ENCODE data around the gene PKD1. TPM values are rescaled to one million over a fixed set of nuclear protein-coding genes. Genes with fewer than 3 reads are reported as not detected.
A peak's percentile ranks its signal among the peaks of the same experiment; 100 is the strongest.

The PKD1 gene
- total RNA-seq, 1 donor = 180 TPM

GRCh38 chr16:2092866-2093265, 42.8 kb downstream of the PKD1 start:
- Histone ChIP-seq H3K4me3 (ENCODE audit: insufficient read depth, low read length) (no peak overlapping the region), H3K36me3 (ENCODE audit: insufficient read depth, low read length) (peaks cover 72% of the 10 kb centered on the region)
- no peak for TF ChIP-seq CTCF (IDR thresholded peaks at IDR 0.05; ENCODE audit: extremely low read depth, low read depth, low read length)

GRCh38 chr16:2092256-2092620, 43.5 kb downstream of the PKD1 start:
- H3K79me2 ChIP-seq (ENCODE audit: insufficient read depth, low read length) = peaks cover 2% of the 10 kb centered on the region
- H3K4me3 ChIP-seq (ENCODE audit: insufficient read depth, low read length) = no peak overlapping the region
- H3K36me3 ChIP-seq (ENCODE audit: insufficient read depth, low read length) = peaks cover 76% of the 10 kb centered on the region
- no peak for TF ChIP-seq CTCF (IDR thresholded peaks at IDR 0.05; ENCODE audit: extremely low read depth, low read depth, low read length)
- DNase-seq (ENCODE audit: insufficient read length, low spot score, missing footprints) = no peak
- no peak overlapping the region for H2AFZ ChIP-seq (ENCODE audit: low read length)
- peaks cover 7% of the 10 kb centered on the region for H3K4me1 ChIP-seq (ENCODE audit: insufficient read depth, low read length)
- no peak overlapping the region for H3K4me2 ChIP-seq (ENCODE audit: insufficient read depth, low read length)
- H3K27ac ChIP-seq (ENCODE audit: low read depth, low read length) = no peak overlapping the region
- no peaks in the 10 kb centered on the region for H3K9me3 ChIP-seq (ENCODE audit: low read depth, low read length)
- H4K20me1 ChIP-seq (ENCODE audit: insufficient read depth, low read length) = peaks cover 47% of the 10 kb centered on the region
- no peaks in the 10 kb centered on the region for H3K27me3 ChIP-seq (ENCODE audit: insufficient read depth, low read length)

More at GRCh38 chr16:2092866-2093265, 42.8 kb downstream of the PKD1 start:
- Histone ChIP-seq H3K79me2 (ENCODE audit: insufficient read depth, low read length) (peaks cover 2% of the 10 kb centered on the region), H4K20me1 (ENCODE audit: insufficient read depth, low read length) (peaks cover 44% of the 10 kb centered on the region), H2AFZ (ENCODE audit: low read length) (no peak overlapping the region), H3K27ac (ENCODE audit: low read depth, low read length) (no peak overlapping the region), H3K4me1 (ENCODE audit: insufficient read depth, low read length) (peaks cover 7% of the 10 kb centered on the region), H3K4me2 (ENCODE audit: insufficient read depth, low read length) (no peak overlapping the region), H3K9me3 (ENCODE audit: low read depth, low read length) (no peaks in the 10 kb centered on the region), H3K27me3 (ENCODE audit: insufficient read depth, low read length) (no peaks in the 10 kb centered on the region)
- DNase-seq (ENCODE audit: insufficient read length, low spot score, missing footprints) = no peak

GRCh38 chr16:2091547-2092255, 44.0 kb downstream of the PKD1 start:
- TF ChIP-seq CTCF (IDR thresholded peaks at IDR 0.05; ENCODE audit: extremely low read depth, low read depth, low read length) = no peak
- Histone ChIP-seq H3K27ac (ENCODE audit: low read depth, low read length) (no peak overlapping the region), H3K79me2 (ENCODE audit: insufficient read depth, low read length) (peaks cover 2% of the 10 kb centered on the region), H3K4me1 (ENCODE audit: insufficient read depth, low read length) (peaks cover 7% of the 10 kb centered on the region), H4K20me1 (ENCODE audit: insufficient read depth, low read length) (peaks cover 47% of the 10 kb centered on the region), H3K4me3 (ENCODE audit: insufficient read depth, low read length) (no peak overlapping the region), H3K4me2 (ENCODE audit: insufficient read depth, low read length) (no peak overlapping the region), H2AFZ (ENCODE audit: low read length) (no peak overlapping the region), H3K36me3 (ENCODE audit: insufficient read depth, low read length) (peaks cover 81% of the 10 kb centered on the region), H3K27me3 (ENCODE audit: insufficient read depth, low read length) (no peaks in the 10 kb centered on the region), H3K9me3 (ENCODE audit: low read depth, low read length) (no peaks in the 10 kb centered on the region)
- no peak for DNase-seq (ENCODE audit: insufficient read length, low spot score, missing footprints)

DNA sequence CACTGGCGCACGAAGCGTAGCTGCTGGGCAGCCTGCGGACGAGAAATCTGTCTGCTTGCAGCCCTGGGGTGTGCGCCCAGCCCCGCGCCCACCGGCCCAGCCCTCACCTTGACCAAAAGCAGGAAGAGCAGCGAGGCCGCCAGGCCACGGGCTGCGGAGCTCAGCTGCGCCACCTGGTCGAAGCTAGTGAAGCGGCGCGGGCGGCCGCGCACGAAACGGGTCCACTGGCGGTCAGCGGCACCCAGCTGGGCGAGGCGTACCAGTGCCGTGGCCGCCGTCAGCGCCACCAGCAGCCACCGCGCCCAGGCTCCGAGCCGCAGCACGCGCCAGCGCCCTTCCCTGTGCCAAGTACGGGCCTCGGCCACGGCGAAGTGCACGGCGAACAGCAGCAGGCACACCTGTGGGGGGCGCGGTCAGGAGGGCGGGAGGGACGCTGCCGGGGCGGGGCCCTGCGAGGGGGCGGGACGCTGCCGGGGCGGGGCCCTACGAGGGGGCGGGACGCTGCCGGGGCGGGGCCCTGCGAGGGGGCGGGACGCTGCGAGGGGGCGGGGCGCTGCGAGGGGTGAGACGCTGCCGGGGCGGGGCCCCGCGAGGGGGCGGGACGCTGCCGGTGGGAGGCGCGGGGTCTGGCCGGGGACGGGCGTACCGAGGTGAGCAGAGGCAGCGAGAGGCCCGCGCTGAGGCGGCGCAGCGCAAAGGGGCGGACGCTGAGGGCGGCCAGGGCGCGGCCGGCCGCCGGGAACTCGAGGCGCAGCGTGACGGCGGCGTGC, 44.7 kb downstream of the PKD1 start:
- DNase-seq (ENCODE audit: insufficient read length, low spot score, missing footprints) = peak; percentile 95
- H3K4me1 ChIP-seq (ENCODE audit: insufficient read depth, low read length) = peaks cover 7% of the 10 kb centered on the region
- no peaks in the 10 kb centered on the region for H3K9me3 ChIP-seq (ENCODE audit: low read depth, low read length)
- no peak overlapping the region for H3K4me3 ChIP-seq (ENCODE audit: insufficient read depth, low read length)
- H3K4me2 ChIP-seq (ENCODE audit: insufficient read depth, low read length) = no peak overlapping the region
- H2AFZ ChIP-seq (ENCODE audit: low read length) = no peak overlapping the region
- TF ChIP-seq CTCF (IDR thresholded peaks at IDR 0.05; ENCODE audit: extremely low read depth, low read depth, low read length) = no peak
- no peak overlapping the region for H3K27ac ChIP-seq (ENCODE audit: low read depth, low read length)
- H4K20me1 ChIP-seq (ENCODE audit: insufficient read depth, low read length) = peaks cover 42% of the 10 kb centered on the region
- H3K79me2 ChIP-seq (ENCODE audit: insufficient read depth, low read length) = no peaks in the 10 kb centered on the region
- H3K36me3 ChIP-seq (ENCODE audit: insufficient read depth, low read length) = peaks cover 84% of the 10 kb centered on the region
- H3K27me3 ChIP-seq (ENCODE audit: insufficient read depth, low read length) = no peaks in the 10 kb centered on the region
